ENCODE data around the gene CCDC39.
A peak's percentile ranks its signal among the peaks of the same experiment; 100 is the strongest.
"Not testable (repeated sequence)": the region's sequence is repeated elsewhere in the genome, so short reads cannot be mapped to it uniquely, and the experiment has no call there.

CCDC39 gene

GRCh38 chr3:180601688-180602666 lies 77.3 kb downstream of the CCDC39 start, which contains the start of gene TTC14:
TSS of gene TTC14 (plus strand) at chr3:180602163. CDS start at chr3:180602262, 99 bp downstream.
- DNase-seq (ENCODE audit: low spot score) = peak; percentile 96
- H3K27ac Mint-ChIP-seq = peak within 1 kb of the TSS; percentile 94
- no peaks in the 10 kb centered on the region for H3K9me3 Mint-ChIP-seq
- peaks cover 18% of the 10 kb centered on the region for H3K27me3 Mint-ChIP-seq (ENCODE audit: low read depth)
- peak within 1 kb of the TSS; percentile 94 for H3K4me3 Mint-ChIP-seq
- H3K36me3 Mint-ChIP-seq (ENCODE audit: low read depth) = peaks cover 36% of the 10 kb centered on the region
- peaks cover 21% of the 10 kb centered on the region for H3K4me1 Mint-ChIP-seq (ENCODE audit: low read depth)

- peaks cover 23% of the 10 kb centered on the region for H3K27me3 Mint-ChIP-seq (ENCODE audit: low read depth)
- H3K4me1 Mint-ChIP-seq (ENCODE audit: low read depth) = peaks cover 16% of the 10 kb centered on the region
- no peak overlapping the region for H3K27ac Mint-ChIP-seq
- H3K4me3 Mint-ChIP-seq = peak overlapping the region; percentile 94
- no peaks in the 10 kb centered on the region for H3K9me3 Mint-ChIP-seq
- DNase-seq (ENCODE audit: low spot score) = no peak
- peaks cover 24% of the 10 kb centered on the region for H3K36me3 Mint-ChIP-seq (ENCODE audit: low read depth)
Measured at GRCh38 chr3:180600473-180600872, 78.8 kb downstream of the CCDC39 start.

- DNase-seq (ENCODE audit: low spot score) = no peak
- H3K9me3 Mint-ChIP-seq = no peaks in the 10 kb centered on the region
- no peaks in the 10 kb centered on the region for H3K4me1 Mint-ChIP-seq (ENCODE audit: low read depth)
- H3K36me3 Mint-ChIP-seq (ENCODE audit: low read depth) = no peaks in the 10 kb centered on the region
- no peak overlapping the region for H3K27ac Mint-ChIP-seq
- H3K27me3 Mint-ChIP-seq (ENCODE audit: low read depth) = peaks cover 29% of the 10 kb centered on the region
- H3K4me3 Mint-ChIP-seq = no peak overlapping the region
Measured at GRCh38 chr3:180595559-180595935, 83.7 kb downstream of the CCDC39 start.

- Mint-ChIP-seq H3K27me3 (ENCODE audit: low read depth) (peaks cover 27% of the 10 kb centered on the region), H3K4me1 (ENCODE audit: low read depth) (no peaks in the 10 kb centered on the region), H3K9me3 (no peaks in the 10 kb centered on the region), H3K36me3 (ENCODE audit: low read depth) (no peaks in the 10 kb centered on the region), H3K27ac (no peak overlapping the region), H3K4me3 (no peak overlapping the region)
- no peak for DNase-seq (ENCODE audit: low spot score)
Measured at GRCh38 chr3:180594631-180595558, 84.4 kb downstream of the CCDC39 start.

- H3K27ac Mint-ChIP-seq; H3K4me1 Mint-ChIP-seq (ENCODE audit: low read depth); H3K36me3 Mint-ChIP-seq (ENCODE audit: low read depth); H3K4me3 Mint-ChIP-seq; H3K9me3 Mint-ChIP-seq; DNase-seq (ENCODE audit: low spot score): not testable (repeated sequence)
- H3K27me3 Mint-ChIP-seq (ENCODE audit: low read depth) = peaks cover 20% of the 10 kb centered on the region
Measured at GRCh38 chr3:180593631-180594030, 85.7 kb downstream of the CCDC39 start.

- no peak for DNase-seq (ENCODE audit: low spot score)
- Mint-ChIP-seq H3K4me3 (no peak overlapping the region), H3K4me1 (ENCODE audit: low read depth) (no peaks in the 10 kb centered on the region), H3K36me3 (ENCODE audit: low read depth) (no peaks in the 10 kb centered on the region), H3K9me3 (no peaks in the 10 kb centered on the region), H3K27me3 (ENCODE audit: low read depth) (peaks cover 13% of the 10 kb centered on the region), H3K27ac (no peak overlapping the region)
Measured at GRCh38 chr3:180590396-180590795, 88.9 kb downstream of the CCDC39 start.

GRCh38 chr3:180580934-180581333 lies 98.4 kb downstream of the CCDC39 start:
- no peaks in the 10 kb centered on the region for H3K4me1 Mint-ChIP-seq (ENCODE audit: low read depth)
- H3K36me3 Mint-ChIP-seq (ENCODE audit: low read depth) = no peaks in the 10 kb centered on the region
- no peak overlapping the region for H3K27ac Mint-ChIP-seq
- H3K4me3 Mint-ChIP-seq = no peak overlapping the region
- DNase-seq (ENCODE audit: low spot score) = no peak
- peaks cover 8% of the 10 kb centered on the region for H3K27me3 Mint-ChIP-seq (ENCODE audit: low read depth)
- no peaks in the 10 kb centered on the region for H3K9me3 Mint-ChIP-seq

- no peak for DNase-seq (ENCODE audit: low spot score)
- no peaks in the 10 kb centered on the region for H3K36me3 Mint-ChIP-seq (ENCODE audit: low read depth)
- no peaks in the 10 kb centered on the region for H3K9me3 Mint-ChIP-seq
- H3K4me1 Mint-ChIP-seq (ENCODE audit: low read depth) = no peaks in the 10 kb centered on the region
- H3K27ac Mint-ChIP-seq = no peak overlapping the region
- H3K27me3 Mint-ChIP-seq (ENCODE audit: low read depth) = no peaks in the 10 kb centered on the region
- no peak overlapping the region for H3K4me3 Mint-ChIP-seq
Measured at GRCh38 chr3:180575571-180575970, 103.7 kb downstream of the CCDC39 start.

- H3K4me1 Mint-ChIP-seq (ENCODE audit: low read depth) = no peaks in the 10 kb centered on the region
- no peak for DNase-seq (ENCODE audit: low spot score)
- peaks cover 5% of the 10 kb centered on the region for H3K27me3 Mint-ChIP-seq (ENCODE audit: low read depth)
- H3K27ac Mint-ChIP-seq = no peak overlapping the region
- no peak overlapping the region for H3K4me3 Mint-ChIP-seq
- H3K9me3 Mint-ChIP-seq = no peaks in the 10 kb centered on the region
- no peaks in the 10 kb centered on the region for H3K36me3 Mint-ChIP-seq (ENCODE audit: low read depth)
Measured at GRCh38 chr3:180571831-180572598, 107.3 kb downstream of the CCDC39 start.

- H3K27ac Mint-ChIP-seq = no peak overlapping the region
- H3K4me1 Mint-ChIP-seq (ENCODE audit: low read depth) = no peaks in the 10 kb centered on the region
- no peaks in the 10 kb centered on the region for H3K9me3 Mint-ChIP-seq
- no peaks in the 10 kb centered on the region for H3K36me3 Mint-ChIP-seq (ENCODE audit: low read depth)
- peaks cover 5% of the 10 kb centered on the region for H3K27me3 Mint-ChIP-seq (ENCODE audit: low read depth)
- no peak overlapping the region for H3K4me3 Mint-ChIP-seq
- no peak for DNase-seq (ENCODE audit: low spot score)
Measured at GRCh38 chr3:180570238-180570637, 109.1 kb downstream of the CCDC39 start.

- no peaks in the 10 kb centered on the region for H3K36me3 Mint-ChIP-seq (ENCODE audit: low read depth)
- H3K4me3 Mint-ChIP-seq = no peak overlapping the region
- DNase-seq (ENCODE audit: low spot score) = no peak
- H3K27me3 Mint-ChIP-seq (ENCODE audit: low read depth) = peaks cover 4% of the 10 kb centered on the region
- H3K9me3 Mint-ChIP-seq = peaks cover under 1% of the 10 kb centered on the region
- no peaks in the 10 kb centered on the region for H3K4me1 Mint-ChIP-seq (ENCODE audit: low read depth)
- no peak overlapping the region for H3K27ac Mint-ChIP-seq
Measured at GRCh38 chr3:180564676-180565075, 114.6 kb downstream of the CCDC39 start.

Data from T-helper 2 cell treated with Interferon-gamma antibody and Interleukin-4, amounts not matched to agents 5 μg/mL and 100 μg/mL, for 36 hours (primary cell).